GM23338 (cell line): ENCODE results near the gene CYP1A2. TPM values are rescaled to one million over a fixed set of nuclear protein-coding genes. Genes with fewer than 3 reads are reported as not detected.

Source experiments
- ATAC-seq: fragments of 200-7000 bp; cut with Tn5 transposase; 3 replicates; pipeline ENCODE4 v1.9.1; 2020
- DNase-seq: peaks from one replicate; pipeline ENCODE4 v3.0.0-alpha.2; 2015; ENCODE audit warnings: low spot score
- H2AFZ ChIP-seq: fragments of 200-600 bp; sonication (generic); 2 replicates; pipeline ENCODE4 v1.8.0; 2016; ENCODE audit warnings: antibody characterized with exemption, mild to moderate bottlenecking, moderate library complexity
- H3F3A ChIP-seq: fragments of 200-600 bp; sonication (generic); replicated peaks from 2 replicates; pipeline ENCODE4 v1.8.0; 2017; ENCODE audit warnings: antibody characterized with exemption, mixed run types, low read depth
- H3K27ac ChIP-seq: fragments of 200-600 bp; sonication (generic); 2 replicates; pipeline ENCODE4 v1.6.1; 2016; ENCODE audit warnings: low read depth
- H3K27me3 ChIP-seq: fragments of 200-600 bp; sonication (generic); 2 replicates; pipeline ENCODE4 v1.8.0; 2016; ENCODE audit warnings: mild to moderate bottlenecking, mixed run types, moderate library complexity; ENCODE audit not compliant: insufficient read depth
- H3K36me3 ChIP-seq: fragments of 200-600 bp; sonication (generic); 2 replicates; pipeline ENCODE4 v1.8.0; 2016; ENCODE audit warnings: mild to moderate bottlenecking; ENCODE audit not compliant: insufficient read depth
- H3K4me1 ChIP-seq: fragments of 200-600 bp; sonication (generic); 2 replicates; pipeline ENCODE4 v1.8.0; 2016; ENCODE audit warnings: mild to moderate bottlenecking, moderate library complexity; ENCODE audit not compliant: insufficient read depth
- H3K4me2 ChIP-seq: fragments of 200-600 bp; sonication (generic); 2 replicates; pipeline ENCODE4 v1.7.1; 2017; ENCODE audit warnings: mixed run types
- H3K4me3 ChIP-seq: fragments of 200-600 bp; sonication (generic); 2 replicates; pipeline ENCODE4 v1.6.1; 2016; ENCODE audit warnings: mixed run types
- H3K79me2 ChIP-seq: fragments of 200-600 bp; sonication (generic); replicated peaks from 2 replicates; pipeline ENCODE4 v1.8.0; 2017; ENCODE audit warnings: mild to moderate bottlenecking; ENCODE audit not compliant: insufficient read depth
- H3K9me2 ChIP-seq: fragments of 200-600 bp; sonication (generic); 2 replicates; pipeline ENCODE4 v1.8.0; 2017; ENCODE audit not compliant: insufficient read depth
- H4K20me1 ChIP-seq: fragments of 200-600 bp; sonication (generic); replicated peaks from 2 replicates; pipeline ENCODE4 v1.8.0; 2017; ENCODE audit warnings: mild to moderate bottlenecking; ENCODE audit not compliant: insufficient read depth
- H3K27ac Mint-ChIP-seq: 2 replicates; pipeline ENCODE4 v1.8.0; 2020; ENCODE audit warnings: inconsistent platforms, mild to moderate bottlenecking, moderate library complexity, mixed read lengths
- H3K27me3 Mint-ChIP-seq: 3 replicates; pipeline ENCODE4 v1.8.0; 2022; ENCODE audit warnings: low read depth, mild to moderate bottlenecking, moderate library complexity, mixed read lengths, inconsistent platforms; ENCODE audit not compliant: insufficient read depth, poor library complexity
- H3K36me3 Mint-ChIP-seq: 3 replicates; pipeline ENCODE4 v1.8.0; 2021; ENCODE audit warnings: low read depth, mild to moderate bottlenecking, inconsistent platforms, moderate library complexity, mixed read lengths
- H3K4me1 Mint-ChIP-seq: 3 replicates; pipeline ENCODE4 v1.8.0; 2020; ENCODE audit warnings: mild to moderate bottlenecking, inconsistent platforms, mixed read lengths
- H3K4me3 Mint-ChIP-seq: 3 replicates; pipeline ENCODE4 v1.8.0; 2021; ENCODE audit warnings: moderate library complexity, mild to moderate bottlenecking, inconsistent platforms, mixed read lengths
- H3K9me3 Mint-ChIP-seq: 3 replicates; pipeline ENCODE4 v1.8.0; 2020; ENCODE audit warnings: moderate library complexity, mild to moderate bottlenecking, inconsistent platforms, mixed read lengths
- EZH2 ChIP-seq: fragments of 200-600 bp; sonication (generic); IDR thresholded peaks from one replicate; pipeline ENCODE4 v1.8.0; 2017; ENCODE audit warnings: antibody characterized with exemption, mild to moderate bottlenecking, low read depth; ENCODE audit not compliant: unreplicated experiment
- EZH2phosphoT487 ChIP-seq: fragments of 200-600 bp; sonication (generic); IDR thresholded peaks from one replicate; pipeline ENCODE4 v1.8.1; 2018; ENCODE audit warnings: antibody characterized with exemption; ENCODE audit not compliant: unreplicated experiment
- NANOG ChIP-seq: IDR thresholded peaks from 2 replicates; pipeline ENCODE4 v1.6.1; 2016; ENCODE audit warnings: antibody characterized with exemption, borderline replicate concordance
- POLR2AphosphoS5 ChIP-seq: IDR thresholded peaks from 2 replicates; pipeline ENCODE4 v1.6.1; 2016; ENCODE audit warnings: antibody characterized with exemption, low read depth
- ZNF114 ChIP-seq: fragments of 250-450 bp; sonication (Bioruptor Pico); IDR thresholded peaks from 2 replicates; pipeline ENCODE4 v1.5.0; 2020; ENCODE audit warnings: mild to moderate bottlenecking, moderate library complexity
- polyA plus RNA-seq: library from polyadenylated mRNA; unstranded; fragments of >200 nt; fragmentation: Nextera tagmentation; extraction: Ambion mirVana; gene quantifications from 2 replicates; pipeline ENCODE4 v1.2.1, GENCODE V29; 2016
- total RNA-seq: library from RNA; depleted of rRNA; stranded (reverse); fragments of >200 nt; shearing (Covaris generic); gene quantifications from 2 replicates; pipeline ENCODE4 v1.2.3, GENCODE V29; 2014
- TF ChIP-seq, protein P1 (sequence below), 2 experiments: fragments of 200-600 bp in 1 of 2; sonication (generic) in 1 of 2; conservative IDR thresholded peaks; 2 replicates each; pipeline versions ENCODE4 v1.5.1 to v1.6.1; 2016 to 2017; ENCODE audit warnings: antibody characterized with exemption in 2 of 2, low read depth in 2 of 2, mild to moderate bottlenecking in 2 of 2, moderate library complexity in 1 of 2
- TF ChIP-seq, protein P2 (sequence below): fragments of 250-450 bp; sonication (Bioruptor Pico); IDR thresholded peaks from 2 replicates; pipeline ENCODE4 v1.5.0; 2020; ENCODE audit warnings: mild to moderate bottlenecking, moderate library complexity

CYP1A2 gene
- total and polyA plus RNA-seq, 2 experiments from 2014 or later = not detected

DNA sequence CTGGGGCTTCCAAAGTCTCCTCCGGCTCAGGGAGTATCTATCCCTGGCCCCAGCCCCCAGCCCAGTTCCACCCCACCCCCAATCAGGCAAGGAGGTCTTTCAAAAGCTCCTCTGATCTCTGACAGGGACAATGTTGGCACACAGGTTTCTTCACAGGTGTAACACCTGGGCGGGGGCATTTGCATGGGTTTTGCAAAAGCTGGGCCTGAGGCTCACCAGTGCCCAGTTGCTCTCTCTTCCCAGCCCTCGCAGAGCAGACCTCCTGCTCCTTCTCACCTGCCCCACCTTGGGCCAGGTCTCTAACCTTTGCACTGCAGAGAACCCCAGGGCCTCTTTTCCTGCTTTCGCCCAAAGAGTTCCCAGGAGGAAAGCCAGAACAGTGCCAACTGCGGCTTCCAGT is 24.7 kb downstream of the CYP1A2 start:
- no peak overlapping the region for H3K4me3 ChIP-seq
- no peaks in the 10 kb centered on the region for H4K20me1 ChIP-seq
- no peaks in the 10 kb centered on the region for H3K79me2 ChIP-seq
- H3K36me3 ChIP-seq = no peaks in the 10 kb centered on the region
- no peaks in the 10 kb centered on the region for H3K9me2 ChIP-seq
- H3K27me3 ChIP-seq = no peaks in the 10 kb centered on the region
- no peak overlapping the region for H3K4me3 Mint-ChIP-seq
- H3K27ac ChIP-seq = no peak overlapping the region
- 0 out of 2 replicates have a peak overlapping the region, but pooled peaks have one; percentile 36 for H3K4me2 ChIP-seq
- H3K4me1 ChIP-seq = peaks cover 14% of the 10 kb centered on the region; the same call in 1 of the 2 replicates
- no peaks in the 10 kb centered on the region for H3K36me3 Mint-ChIP-seq
- DNase-seq (no peak), ATAC-seq (peak; percentile 3)
- peaks cover 40% of the 10 kb centered on the region for H3K4me1 Mint-ChIP-seq
- TF ChIP-seq NANOG (no peak), EZH2 (no peak), ZNF114 (CRISPR knock-in tag) (no peak), POLR2AphosphoS5 (no peak), EZH2phosphoT487 (no peak)
- TF ChIP-seq, protein P1, sequence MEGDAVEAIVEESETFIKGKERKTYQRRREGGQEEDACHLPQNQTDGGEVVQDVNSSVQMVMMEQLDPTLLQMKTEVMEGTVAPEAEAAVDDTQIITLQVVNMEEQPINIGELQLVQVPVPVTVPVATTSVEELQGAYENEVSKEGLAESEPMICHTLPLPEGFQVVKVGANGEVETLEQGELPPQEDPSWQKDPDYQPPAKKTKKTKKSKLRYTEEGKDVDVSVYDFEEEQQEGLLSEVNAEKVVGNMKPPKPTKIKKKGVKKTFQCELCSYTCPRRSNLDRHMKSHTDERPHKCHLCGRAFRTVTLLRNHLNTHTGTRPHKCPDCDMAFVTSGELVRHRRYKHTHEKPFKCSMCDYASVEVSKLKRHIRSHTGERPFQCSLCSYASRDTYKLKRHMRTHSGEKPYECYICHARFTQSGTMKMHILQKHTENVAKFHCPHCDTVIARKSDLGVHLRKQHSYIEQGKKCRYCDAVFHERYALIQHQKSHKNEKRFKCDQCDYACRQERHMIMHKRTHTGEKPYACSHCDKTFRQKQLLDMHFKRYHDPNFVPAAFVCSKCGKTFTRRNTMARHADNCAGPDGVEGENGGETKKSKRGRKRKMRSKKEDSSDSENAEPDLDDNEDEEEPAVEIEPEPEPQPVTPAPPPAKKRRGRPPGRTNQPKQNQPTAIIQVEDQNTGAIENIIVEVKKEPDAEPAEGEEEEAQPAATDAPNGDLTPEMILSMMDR (conservative IDR thresholded peaks at IDR 0.05; ENCODE audit: low read depth in 2 of 2) = no peak
- TF ChIP-seq, protein P2, sequence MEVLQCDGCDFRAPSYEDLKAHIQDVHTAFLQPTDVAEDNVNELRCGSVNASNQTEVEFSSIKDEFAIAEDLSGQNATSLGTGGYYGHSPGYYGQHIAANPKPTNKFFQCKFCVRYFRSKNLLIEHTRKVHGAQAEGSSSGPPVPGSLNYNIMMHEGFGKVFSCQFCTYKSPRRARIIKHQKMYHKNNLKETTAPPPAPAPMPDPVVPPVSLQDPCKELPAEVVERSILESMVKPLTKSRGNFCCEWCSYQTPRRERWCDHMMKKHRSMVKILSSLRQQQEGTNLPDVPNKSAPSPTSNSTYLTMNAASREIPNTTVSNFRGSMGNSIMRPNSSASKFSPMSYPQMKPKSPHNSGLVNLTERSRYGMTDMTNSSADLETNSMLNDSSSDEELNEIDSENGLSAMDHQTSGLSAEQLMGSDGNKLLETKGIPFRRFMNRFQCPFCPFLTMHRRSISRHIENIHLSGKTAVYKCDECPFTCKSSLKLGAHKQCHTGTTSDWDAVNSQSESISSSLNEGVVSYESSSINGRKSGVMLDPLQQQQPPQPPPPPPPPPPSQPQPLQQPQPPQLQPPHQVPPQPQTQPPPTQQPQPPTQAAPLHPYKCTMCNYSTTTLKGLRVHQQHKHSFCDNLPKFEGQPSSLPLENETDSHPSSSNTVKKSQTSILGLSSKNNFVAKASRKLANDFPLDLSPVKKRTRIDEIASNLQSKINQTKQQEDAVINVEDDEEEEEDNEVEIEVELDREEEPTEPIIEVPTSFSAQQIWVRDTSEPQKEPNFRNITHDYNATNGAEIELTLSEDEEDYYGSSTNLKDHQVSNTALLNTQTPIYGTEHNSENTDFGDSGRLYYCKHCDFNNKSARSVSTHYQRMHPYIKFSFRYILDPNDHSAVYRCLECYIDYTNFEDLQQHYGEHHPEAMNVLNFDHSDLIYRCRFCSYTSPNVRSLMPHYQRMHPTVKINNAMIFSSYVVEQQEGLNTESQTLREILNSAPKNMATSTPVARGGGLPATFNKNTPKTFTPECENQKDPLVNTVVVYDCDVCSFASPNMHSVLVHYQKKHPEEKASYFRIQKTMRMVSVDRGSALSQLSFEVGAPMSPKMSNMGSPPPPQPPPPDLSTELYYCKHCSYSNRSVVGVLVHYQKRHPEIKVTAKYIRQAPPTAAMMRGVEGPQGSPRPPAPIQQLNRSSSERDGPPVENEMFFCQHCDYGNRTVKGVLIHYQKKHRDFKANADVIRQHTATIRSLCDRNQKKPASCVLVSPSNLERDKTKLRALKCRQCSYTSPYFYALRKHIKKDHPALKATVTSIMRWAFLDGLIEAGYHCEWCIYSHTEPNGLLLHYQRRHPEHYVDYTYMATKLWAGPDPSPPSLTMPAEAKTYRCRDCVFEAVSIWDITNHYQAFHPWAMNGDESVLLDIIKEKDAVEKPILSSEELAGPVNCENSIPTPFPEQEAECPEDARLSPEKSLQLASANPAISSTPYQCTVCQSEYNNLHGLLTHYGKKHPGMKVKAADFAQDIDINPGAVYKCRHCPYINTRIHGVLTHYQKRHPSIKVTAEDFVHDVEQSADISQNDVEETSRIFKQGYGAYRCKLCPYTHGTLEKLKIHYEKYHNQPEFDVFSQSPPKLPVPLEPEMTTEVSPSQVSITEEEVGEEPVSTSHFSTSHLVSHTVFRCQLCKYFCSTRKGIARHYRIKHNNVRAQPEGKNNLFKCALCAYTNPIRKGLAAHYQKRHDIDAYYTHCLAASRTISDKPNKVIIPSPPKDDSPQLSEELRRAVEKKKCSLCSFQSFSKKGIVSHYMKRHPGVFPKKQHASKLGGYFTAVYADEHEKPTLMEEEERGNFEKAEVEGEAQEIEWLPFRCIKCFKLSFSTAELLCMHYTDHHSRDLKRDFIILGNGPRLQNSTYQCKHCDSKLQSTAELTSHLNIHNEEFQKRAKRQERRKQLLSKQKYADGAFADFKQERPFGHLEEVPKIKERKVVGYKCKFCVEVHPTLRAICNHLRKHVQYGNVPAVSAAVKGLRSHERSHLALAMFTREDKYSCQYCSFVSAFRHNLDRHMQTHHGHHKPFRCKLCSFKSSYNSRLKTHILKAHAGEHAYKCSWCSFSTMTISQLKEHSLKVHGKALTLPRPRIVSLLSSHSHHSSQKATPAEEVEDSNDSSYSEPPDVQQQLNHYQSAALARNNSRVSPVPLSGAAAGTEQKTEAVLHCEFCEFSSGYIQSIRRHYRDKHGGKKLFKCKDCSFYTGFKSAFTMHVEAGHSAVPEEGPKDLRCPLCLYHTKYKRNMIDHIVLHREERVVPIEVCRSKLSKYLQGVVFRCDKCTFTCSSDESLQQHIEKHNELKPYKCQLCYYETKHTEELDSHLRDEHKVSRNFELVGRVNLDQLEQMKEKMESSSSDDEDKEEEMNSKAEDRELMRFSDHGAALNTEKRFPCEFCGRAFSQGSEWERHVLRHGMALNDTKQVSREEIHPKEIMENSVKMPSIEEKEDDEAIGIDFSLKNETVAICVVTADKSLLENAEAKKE = no peak
- no peak overlapping the region for H3K27ac Mint-ChIP-seq
- H3K27me3 Mint-ChIP-seq = peaks cover 25% of the 10 kb centered on the region
- H2AFZ ChIP-seq = no peak overlapping the region
- 0 out of 2 replicates have a peak, but pooled peaks cover 3% of the 10 kb centered on the region for H3F3A ChIP-seq
- no peaks in the 10 kb centered on the region for H3K9me3 Mint-ChIP-seq
